WTC11 (cell line): ENCODE results near the gene KIF3B. TPM values are rescaled to one million over a fixed set of nuclear protein-coding genes. Genes with fewer than 3 reads are reported as not detected.

Experiments used
- ATAC-seq: fragments of 200-7000 bp; cut with Tn5 transposase; 2 replicates; pipeline ENCODE4 v1.10.0; 2021; ENCODE audit warnings: mild to moderate bottlenecking, moderate library complexity
- CTCF ChIA-PET: fragments of 300-600 bp; sonication (Branson Sonifier 250); formaldehyde crosslinking; loops from one replicate; lab custom pipeline; 2021; ENCODE audit warnings: antibody characterized with exemption; lab: Charles Lee
- POLR2A ChIA-PET: fragments of 350-600 bp; sonication (Branson Sonifier 250); formaldehyde crosslinking; loops from one replicate; lab custom pipeline; 2021; ENCODE audit warnings: antibody characterized with exemption; lab: Charles Lee
- DNase-seq: peaks from one replicate; pipeline ENCODE4 v3.0.0; 2021; ENCODE audit warnings: low spot score
- H3K27ac Mint-ChIP-seq: 2 replicates; pipeline ENCODE4 v1.8.0; 2021; ENCODE audit warnings: mixed read lengths
- H3K27me3 Mint-ChIP-seq: 2 replicates; pipeline ENCODE4 v1.8.0; 2021; ENCODE audit warnings: low read depth, mild to moderate bottlenecking, moderate library complexity, mixed read lengths
- H3K36me3 Mint-ChIP-seq: 2 replicates; pipeline ENCODE4 v1.8.0; 2021; ENCODE audit warnings: mixed read lengths
- H3K4me1 Mint-ChIP-seq: 2 replicates; pipeline ENCODE4 v1.8.0; 2022; ENCODE audit warnings: mixed read lengths
- H3K4me3 Mint-ChIP-seq: 2 replicates; pipeline ENCODE4 v1.8.0; 2021; ENCODE audit warnings: mild to moderate bottlenecking, moderate library complexity, mixed read lengths
- H3K9me3 Mint-ChIP-seq: 2 replicates; pipeline ENCODE4 v1.8.0; 2021; ENCODE audit warnings: mixed read lengths
- ARID4B ChIP-seq: sonication (generic); formaldehyde crosslinking; IDR thresholded peaks from 2 replicates; pipeline ENCODE4 v1.8.0; 2023; ENCODE audit warnings: missing genetic modification reagents, mild to moderate bottlenecking, borderline replicate concordance
- FOXK1 ChIP-seq: sonication (generic); formaldehyde crosslinking; IDR thresholded peaks from 2 replicates; pipeline ENCODE4 v1.8.0; 2022; ENCODE audit warnings: mild to moderate bottlenecking, moderate library complexity, missing genetic modification reagents
- GABPB1 ChIP-seq: sonication (generic); formaldehyde crosslinking; IDR thresholded peaks from 2 replicates; pipeline ENCODE4 v1.8.1; 2023; ENCODE audit warnings: mild to moderate bottlenecking, missing genetic modification reagents
- KAT7 ChIP-seq: sonication (generic); formaldehyde crosslinking; IDR thresholded peaks from 2 replicates; pipeline ENCODE4 v1.8.1; 2023; ENCODE audit warnings: missing genetic modification reagents, mild to moderate bottlenecking, borderline replicate concordance
- MLX ChIP-seq: sonication (generic); formaldehyde crosslinking; IDR thresholded peaks from 2 replicates; pipeline ENCODE4 v1.8.1; 2023; ENCODE audit warnings: mild to moderate bottlenecking, missing genetic modification reagents, moderate library complexity
- MYBL2 ChIP-seq: sonication (generic); formaldehyde crosslinking; IDR thresholded peaks from 2 replicates; pipeline ENCODE4 v1.8.1; 2023; ENCODE audit warnings: mild to moderate bottlenecking, moderate library complexity, missing genetic modification reagents
- PRDM15 ChIP-seq: sonication (generic); formaldehyde crosslinking; IDR thresholded peaks from 2 replicates; pipeline ENCODE4 v1.8.0; 2022; ENCODE audit warnings: missing genetic modification reagents
- TCF7 ChIP-seq: sonication (generic); formaldehyde crosslinking; IDR thresholded peaks from 2 replicates; pipeline ENCODE4 v1.8.0; 2022; ENCODE audit warnings: mild to moderate bottlenecking, low read depth, missing genetic modification reagents, moderate library complexity
- TEAD1 ChIP-seq: sonication (generic); formaldehyde crosslinking; IDR thresholded peaks from 2 replicates; pipeline ENCODE4 v1.8.0; 2022; ENCODE audit warnings: mild to moderate bottlenecking, missing genetic modification reagents
- ZNF121 ChIP-seq: sonication (generic); formaldehyde crosslinking; IDR thresholded peaks from 2 replicates; pipeline ENCODE4 v1.8.0; 2023; ENCODE audit warnings: missing genetic modification reagents
- ZNF281 ChIP-seq: sonication (generic); formaldehyde crosslinking; IDR thresholded peaks from 2 replicates; pipeline ENCODE4 v1.8.0; 2023; ENCODE audit warnings: mild to moderate bottlenecking, missing genetic modification reagents
- ZNF423 ChIP-seq: fragments of 250-450 bp; sonication (Bioruptor Pico); IDR thresholded peaks from 2 replicates; pipeline ENCODE4 v2.1.2; 2022; ENCODE audit warnings: mild to moderate bottlenecking, moderate library complexity
- ZNF671 ChIP-seq: fragments of 250-450 bp; sonication (Bioruptor Pico); IDR thresholded peaks from 2 replicates; pipeline ENCODE4 v1.8.0; 2021; ENCODE audit warnings: mild to moderate bottlenecking
- ZSCAN18 ChIP-seq: fragments of 250-450 bp; sonication (Bioruptor Pico); IDR thresholded peaks from 2 replicates; pipeline ENCODE4 v2.1.2; 2022; ENCODE audit warnings: mild to moderate bottlenecking, moderate library complexity
- total RNA-seq: library from RNA; stranded (reverse); gene quantifications from 3 replicates; pipeline ENCODE4 v1.2.3, GENCODE V29; 2021

Gene KIF3B
- total RNA-seq, 1 experiment from 2014 or later, result 21.5 TPM

GRCh38 chr20:32333181-32333987 lies 55.9 kb downstream of the KIF3B start:
- no peaks in the 10 kb centered on the region for H3K9me3 Mint-ChIP-seq
- H3K4me1 Mint-ChIP-seq, result no peaks in the 10 kb centered on the region
- peaks cover 5% of the 10 kb centered on the region; the same call in 1 of the 2 replicates for H3K36me3 Mint-ChIP-seq
- POLR2A ChIA-PET, result no interaction called here
- no peaks in the 10 kb centered on the region for H3K27me3 Mint-ChIP-seq
- H3K4me3 Mint-ChIP-seq, result no peak overlapping the region
- ATAC-seq, result no peak
- CTCF ChIA-PET, result no interaction called here
- no peak for TF ChIP-seq TEAD1 (CRISPR knock-in tag)
- no peak for TF ChIP-seq ZNF281
- no peak for TF ChIP-seq MYBL2 (CRISPR knock-in tag)
- no peak for TF ChIP-seq ZNF423 (CRISPR knock-in tag)
- no peak for TF ChIP-seq KAT7 (CRISPR knock-in tag)
- no peak for TF ChIP-seq ZSCAN18 (CRISPR knock-in tag)
- TF ChIP-seq GABPB1 (CRISPR knock-in tag), result no peak
- no peak for TF ChIP-seq TCF7 (CRISPR knock-in tag)
- no peak for TF ChIP-seq MLX (CRISPR knock-in tag)
- no peak for TF ChIP-seq ZNF121
- TF ChIP-seq PRDM15 (CRISPR knock-in tag), result no peak
- no peak for TF ChIP-seq FOXK1
- no peak for TF ChIP-seq ARID4B (CRISPR knock-in tag)
- TF ChIP-seq ZNF671 (CRISPR knock-in tag), result no peak
- DNase-seq, result no peak
- H3K27ac Mint-ChIP-seq, result no peak overlapping the region
